ENCODE results near the gene KIF27.
"Not testable (repeated sequence)": the region's sequence is repeated elsewhere in the genome, so short reads cannot be mapped to it uniquely, and the experiment has no call there.

KIF27 gene

GRCh38 chr9:83933790-83934189, 12.6 kb upstream of the KIF27 start:
- DNase-seq: no peak

- DNase-seq: no peak
These were observed 11.6 kb upstream of the KIF27 start for GRCh38 chr9:83932851-83933250.

- no peak for DNase-seq
These were observed 10.8 kb upstream of the KIF27 start for GRCh38 chr9:83932011-83932410.

- no peak for DNase-seq
These were observed 9.6 kb upstream of the KIF27 start for GRCh38 chr9:83930881-83931280.

GRCh38 chr9:83927591-83927990, 6.4 kb upstream of the KIF27 start:
- no peak for DNase-seq

GRCh38 chr9:83920469-83920926, 734 bp downstream of the KIF27 start:
- no peak for DNase-seq

- DNase-seq: no peak
These were observed 2.1 kb downstream of the KIF27 start for GRCh38 chr9:83919111-83919510.

GRCh38 chr9:83912194-83912593, 9.0 kb downstream of the KIF27 start:
- DNase-seq: not testable (repeated sequence)

- DNase-seq: no peak
These were observed 15.1 kb downstream of the KIF27 start for GRCh38 chr9:83906144-83906543.

- DNase-seq: not testable (repeated sequence)
These were observed 20.6 kb downstream of the KIF27 start for GRCh38 chr9:83900615-83901014.

- not testable (repeated sequence) for DNase-seq
These were observed 26.9 kb downstream of the KIF27 start for GRCh38 chr9:83894301-83894700.

GRCh38 chr9:83886498-83886897, 34.7 kb downstream of the KIF27 start:
- DNase-seq: not testable (repeated sequence)

GRCh38 chr9:83885559-83886240, 35.5 kb downstream of the KIF27 start:
- not testable (repeated sequence) for DNase-seq

GRCh38 chr9:83881687-83882408, 39.4 kb downstream of the KIF27 start:
- not testable (repeated sequence) for DNase-seq

- DNase-seq: not testable (repeated sequence)
These were observed 45.7 kb downstream of the KIF27 start for GRCh38 chr9:83875559-83875958.

- not testable (repeated sequence) for DNase-seq
These were observed 71.3 kb downstream of the KIF27 start for GRCh38 chr9:83849895-83850294.

- not testable (repeated sequence) for DNase-seq
These were observed 84.1 kb downstream of the KIF27 start for GRCh38 chr9:83837070-83837643.

- DNase-seq: not testable (repeated sequence)
These were observed 90.7 kb downstream of the KIF27 start for GRCh38 chr9:83830426-83831071.

- not testable (repeated sequence) for DNase-seq
These were observed 96.1 kb downstream of the KIF27 start for GRCh38 chr9:83824986-83825623.

GRCh38 chr9:83817356-83818278, 103.6 kb downstream of the KIF27 start, which contains the start of gene GKAP1:
TSS of gene GKAP1 (minus strand) at chr9:83817769. CDS start at chr9:83806517, 11,252 bp downstream.
- peak; percentile 68 to 76 for DNase-seq

GRCh38 chr9:83817011-83817355, 104.2 kb downstream of the KIF27 start:
- DNase-seq: peak; percentile 36 to 40

- DNase-seq: not testable (repeated sequence)
These were observed 106.1 kb downstream of the KIF27 start for GRCh38 chr9:83815120-83815519.

Data from stimulated activated CD4-positive, alpha-beta T cell treated with anti-CD3 and anti-CD28 coated beads, Interleukin-2, amount 100 ng/mL, for 24 hours (primary cell).